Upper lobe of left lung (tissue), 4 donors: Measurements from ENCODE around the gene PAM.

ENCODE experiments used
- POLR2A ChIP-seq, 4 donors: fragments of 450-650 bp; IDR thresholded peaks; one replicate each; pipeline ENCODE4 v1.5.1; 2016 to 2017; ENCODE audit warnings: antibody characterized with exemption in 4 of 4, mild to moderate bottlenecking in 2 of 4
- TF ChIP-seq, protein P1 (sequence below), 6 experiments: fragments of 450-650 bp in 4 of 6; fragments of 200-600 bp in 2 of 6; sonication (generic) in 2 of 6; IDR thresholded peaks; one replicate each; pipeline ENCODE4 v1.5.1; 2016 to 2019; ENCODE audit warnings: antibody characterized with exemption in 6 of 6

DNA sequence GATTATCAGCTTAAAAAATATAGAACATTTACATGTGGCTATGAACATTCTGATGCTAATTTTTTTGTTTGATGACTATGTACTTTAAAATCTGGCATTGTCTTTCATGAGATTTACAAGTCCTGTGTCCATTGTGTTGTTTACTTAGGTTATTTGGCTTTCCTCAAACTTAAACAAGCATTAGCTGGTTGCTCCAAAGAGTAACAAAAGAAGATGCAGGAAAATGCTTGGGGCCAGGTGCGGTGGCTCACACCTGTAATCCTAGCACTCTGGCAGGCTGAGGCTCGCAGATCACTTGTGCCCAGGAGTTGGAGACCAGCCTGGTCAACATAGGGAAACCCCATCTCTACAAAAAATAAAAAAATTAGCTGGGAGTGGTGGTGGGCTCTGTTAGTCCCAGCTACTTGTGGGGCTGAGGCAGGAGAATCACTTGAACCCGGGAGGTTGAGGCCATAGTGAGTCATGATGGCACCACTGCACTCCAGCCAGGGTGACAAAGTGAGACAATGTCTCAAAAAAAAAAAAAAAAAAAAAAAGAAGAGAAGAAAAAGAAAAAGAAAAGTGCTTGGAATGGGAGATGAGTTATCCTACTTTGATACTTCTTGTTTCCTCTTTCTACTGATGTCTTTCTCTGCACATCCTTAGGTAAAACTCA lies 39.7 kb downstream of the PAM start:
- TF ChIP-seq, protein P1, sequence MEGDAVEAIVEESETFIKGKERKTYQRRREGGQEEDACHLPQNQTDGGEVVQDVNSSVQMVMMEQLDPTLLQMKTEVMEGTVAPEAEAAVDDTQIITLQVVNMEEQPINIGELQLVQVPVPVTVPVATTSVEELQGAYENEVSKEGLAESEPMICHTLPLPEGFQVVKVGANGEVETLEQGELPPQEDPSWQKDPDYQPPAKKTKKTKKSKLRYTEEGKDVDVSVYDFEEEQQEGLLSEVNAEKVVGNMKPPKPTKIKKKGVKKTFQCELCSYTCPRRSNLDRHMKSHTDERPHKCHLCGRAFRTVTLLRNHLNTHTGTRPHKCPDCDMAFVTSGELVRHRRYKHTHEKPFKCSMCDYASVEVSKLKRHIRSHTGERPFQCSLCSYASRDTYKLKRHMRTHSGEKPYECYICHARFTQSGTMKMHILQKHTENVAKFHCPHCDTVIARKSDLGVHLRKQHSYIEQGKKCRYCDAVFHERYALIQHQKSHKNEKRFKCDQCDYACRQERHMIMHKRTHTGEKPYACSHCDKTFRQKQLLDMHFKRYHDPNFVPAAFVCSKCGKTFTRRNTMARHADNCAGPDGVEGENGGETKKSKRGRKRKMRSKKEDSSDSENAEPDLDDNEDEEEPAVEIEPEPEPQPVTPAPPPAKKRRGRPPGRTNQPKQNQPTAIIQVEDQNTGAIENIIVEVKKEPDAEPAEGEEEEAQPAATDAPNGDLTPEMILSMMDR (IDR thresholded peaks at IDR 0.05), result no peak
- no peak for TF ChIP-seq POLR2A (IDR thresholded peaks at IDR 0.05)
